Measurements from ENCODE around the gene IFFO2.

IFFO2 gene

DNA sequence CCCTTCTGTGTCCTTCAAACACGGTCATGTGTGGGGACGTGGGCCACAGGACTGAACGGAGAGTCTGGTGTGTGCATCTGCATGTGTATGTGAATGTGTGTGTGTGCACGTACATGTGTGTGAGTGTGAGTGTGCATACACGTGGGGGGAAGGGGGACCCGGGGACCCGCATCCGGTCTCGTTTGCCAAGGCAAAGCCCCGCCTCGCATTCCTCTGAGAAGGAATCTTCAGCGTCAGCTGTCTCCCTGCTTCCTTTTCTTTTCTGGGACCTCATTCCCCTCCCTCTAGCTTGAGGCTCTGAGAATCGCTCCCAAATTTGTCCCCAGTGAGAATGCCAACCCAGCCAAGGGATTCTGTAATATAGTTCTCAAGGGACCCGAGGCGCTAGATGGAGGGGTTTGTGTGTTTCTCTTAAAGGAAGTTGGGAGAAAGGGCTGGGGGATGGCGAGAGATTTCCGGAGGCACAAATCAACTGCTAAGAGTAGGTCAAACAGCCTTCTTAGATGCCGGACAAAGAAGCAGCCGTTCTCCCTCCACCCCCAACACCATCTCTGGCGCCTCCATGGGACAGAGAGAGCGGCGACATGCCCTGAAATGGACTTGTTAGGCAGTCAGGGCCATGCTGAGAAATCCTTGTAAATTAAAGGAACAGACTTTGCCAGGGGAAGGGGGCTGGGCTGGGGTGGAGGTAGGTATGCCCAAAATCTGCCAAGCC, 6.6 kb downstream of the IFFO2 start:
- no peak for DNase-seq

DNA sequence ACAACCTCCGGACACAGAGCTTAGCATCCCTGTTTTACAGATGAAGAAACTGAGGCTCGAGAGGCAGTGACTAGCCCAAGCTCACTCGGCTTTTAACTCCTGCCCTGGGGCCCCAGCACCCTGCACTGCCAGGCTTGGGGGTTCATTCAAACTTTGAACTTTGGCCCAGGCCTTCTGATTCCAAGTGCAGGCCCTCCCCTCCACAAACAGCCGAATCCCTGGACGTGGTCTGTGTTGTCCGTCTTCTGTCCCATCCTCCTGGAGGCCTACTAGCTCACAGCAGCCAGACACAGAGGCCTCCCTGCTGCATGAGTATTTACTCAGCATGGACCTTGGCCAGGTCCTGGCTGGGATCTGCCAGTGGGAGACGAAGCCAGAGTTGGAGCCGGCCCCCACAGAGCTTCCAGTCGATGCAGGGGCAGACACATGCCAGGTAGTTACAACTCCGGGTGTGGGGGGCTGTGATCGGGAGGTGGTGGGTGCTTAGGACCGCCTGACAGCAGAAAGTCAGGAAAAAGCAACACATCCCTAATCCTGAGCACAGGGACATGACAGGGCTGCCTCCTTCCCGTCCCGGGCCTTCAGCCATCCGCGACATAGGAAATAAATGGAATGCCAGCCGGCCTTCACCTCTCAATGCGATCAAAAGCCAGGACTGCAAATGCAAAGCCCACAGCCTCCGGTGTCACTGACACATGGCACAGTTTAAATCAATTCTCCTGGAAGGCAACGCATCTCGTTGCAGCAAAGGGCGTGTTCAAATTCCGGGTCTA, 7.4 kb downstream of the IFFO2 start:
- DNase-seq, result no peak

DNA sequence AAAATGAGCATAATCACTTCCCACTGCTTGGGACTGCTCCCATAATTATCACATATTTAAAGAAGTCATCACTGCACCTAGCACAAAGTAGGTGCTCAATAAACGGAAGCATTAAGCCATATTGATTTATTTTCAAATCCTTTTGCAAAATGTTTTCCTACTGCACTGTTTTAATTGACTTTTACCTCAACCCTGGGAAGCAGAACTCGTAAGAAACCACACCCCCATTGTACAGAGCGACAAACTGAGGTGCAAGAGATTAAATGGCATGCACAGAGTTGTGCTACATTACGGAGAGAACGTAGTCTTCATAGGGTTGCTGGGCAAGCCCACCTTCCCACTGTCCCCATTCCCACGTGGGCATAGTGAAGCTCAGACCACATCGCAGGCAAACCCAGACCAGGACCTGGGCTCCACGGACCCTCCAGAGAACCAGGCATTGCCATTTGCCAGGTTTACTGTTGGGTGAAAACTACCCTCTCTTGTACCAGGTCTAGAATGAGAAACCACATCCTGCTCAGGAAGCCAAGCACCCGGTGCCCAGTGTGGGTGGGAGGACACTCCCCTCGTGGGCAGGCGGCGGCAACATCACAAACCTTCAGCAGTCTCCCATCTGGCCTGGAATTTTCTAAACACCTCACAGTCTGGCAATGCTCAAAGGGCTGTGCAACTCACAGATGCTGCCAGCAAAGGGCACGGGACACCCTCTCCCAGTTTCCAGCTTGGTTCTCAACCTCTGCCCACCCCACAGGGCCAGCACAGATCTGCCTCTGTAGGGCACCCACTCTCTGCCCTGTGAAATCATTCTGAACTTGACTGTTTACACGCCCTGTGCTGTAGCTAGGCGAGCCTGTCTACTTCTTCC, 8.2 kb downstream of the IFFO2 start:
- peak in 3 of 4 experiments; percentile 17 to 51 (median 20) for DNase-seq

DNA sequence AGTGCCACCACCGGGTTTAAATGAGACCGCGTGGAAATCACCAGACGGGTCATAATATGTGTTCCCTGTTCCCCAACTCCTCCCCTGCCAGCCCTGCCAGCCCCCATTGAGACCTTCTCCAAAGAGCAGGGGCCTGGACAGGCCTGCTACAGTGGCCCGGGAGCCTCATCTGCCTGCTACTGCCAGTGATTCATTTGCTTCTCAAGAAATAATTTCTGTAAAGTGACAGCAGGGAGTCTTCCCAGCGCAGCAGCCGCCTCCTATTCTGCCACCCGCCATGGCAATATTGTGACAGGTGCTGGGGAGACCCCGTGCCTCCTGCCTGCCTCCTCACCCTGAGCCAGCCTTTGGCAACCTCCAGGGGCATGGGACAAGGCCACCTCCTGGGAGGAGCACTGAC, 8.9 kb downstream of the IFFO2 start:
- no peak for DNase-seq

DNA sequence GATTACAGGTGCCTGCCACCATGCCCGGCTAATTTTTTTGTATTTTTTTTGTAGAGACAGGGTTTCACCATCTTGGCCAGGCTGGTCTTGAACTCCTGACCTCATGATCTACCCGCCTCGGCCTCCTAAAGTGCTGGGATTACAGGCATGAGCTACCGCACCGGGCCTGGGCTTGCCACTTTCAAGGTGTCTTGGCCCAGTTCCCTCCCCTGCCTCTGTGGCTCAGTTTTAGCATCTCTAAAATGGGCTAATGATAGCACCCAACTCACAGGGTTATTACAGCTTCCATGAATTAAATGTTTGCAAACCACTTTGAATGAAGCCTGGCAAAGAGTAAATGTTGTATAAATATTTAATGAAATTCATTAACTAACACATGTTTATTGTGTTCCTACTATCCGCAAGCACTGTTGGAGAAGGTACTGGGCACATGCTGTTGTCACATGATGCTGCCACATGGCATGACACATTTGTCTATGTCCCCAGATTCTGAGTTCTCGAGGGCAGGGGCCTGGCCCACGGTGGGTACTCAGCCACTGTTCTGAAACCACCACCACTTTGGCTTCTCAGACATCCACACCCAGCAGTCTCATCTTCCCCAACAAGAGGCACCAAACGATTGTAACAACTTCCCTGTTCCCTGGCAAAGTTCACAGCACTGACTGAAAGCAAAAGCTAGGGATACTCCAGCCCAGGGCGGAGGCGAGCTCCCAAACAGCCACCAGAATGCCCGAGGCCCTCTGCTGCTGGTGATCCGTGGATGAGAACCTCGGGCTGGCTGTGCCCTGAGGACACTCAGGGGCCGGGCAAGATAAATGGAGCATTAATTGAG, 9.7 kb downstream of the IFFO2 start:
- DNase-seq, result no peak

DNA sequence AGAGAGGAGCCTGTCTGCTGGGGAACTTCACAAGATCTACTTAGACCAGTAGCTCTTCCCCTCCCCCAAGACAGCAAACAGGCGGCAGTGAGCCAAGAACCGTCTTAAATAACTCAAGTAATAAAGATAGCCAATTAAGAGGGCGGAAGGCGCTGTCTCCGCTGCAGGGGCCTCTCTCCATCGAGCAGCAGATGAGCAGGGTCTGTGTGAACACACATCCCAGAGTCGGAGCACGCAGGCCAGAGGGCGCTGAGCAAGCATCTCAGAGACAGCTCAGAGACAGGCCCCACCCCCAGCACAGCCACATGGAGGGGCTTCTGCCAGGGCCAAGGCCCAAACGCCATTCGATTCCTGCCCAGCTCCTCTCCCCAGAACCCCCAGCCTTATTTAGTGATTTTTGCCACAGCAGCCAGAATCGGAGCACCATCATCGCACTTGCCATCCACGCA, 11.1 kb downstream of the IFFO2 start:
- no peak for DNase-seq

DNA sequence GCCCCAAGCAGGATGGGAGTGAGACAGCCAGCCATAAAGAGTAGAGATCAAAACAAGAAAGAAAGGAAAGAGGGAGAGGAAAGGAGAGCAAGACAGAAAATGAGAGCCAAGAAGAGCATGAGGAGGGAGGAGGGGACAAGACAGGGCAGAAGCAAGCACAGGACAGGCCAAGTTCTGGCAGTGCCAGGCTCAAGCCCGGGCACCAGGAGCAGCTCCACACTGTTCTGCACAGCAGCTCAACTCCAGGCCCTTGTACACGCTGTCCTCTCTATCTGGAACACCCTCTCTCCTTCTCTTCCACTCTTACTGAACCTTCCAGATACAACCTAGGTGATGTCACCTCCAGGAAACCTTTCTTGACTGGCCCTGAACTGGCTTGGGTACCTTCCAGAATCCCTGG, 11.7 kb downstream of the IFFO2 start:
- no peak for DNase-seq

DNA sequence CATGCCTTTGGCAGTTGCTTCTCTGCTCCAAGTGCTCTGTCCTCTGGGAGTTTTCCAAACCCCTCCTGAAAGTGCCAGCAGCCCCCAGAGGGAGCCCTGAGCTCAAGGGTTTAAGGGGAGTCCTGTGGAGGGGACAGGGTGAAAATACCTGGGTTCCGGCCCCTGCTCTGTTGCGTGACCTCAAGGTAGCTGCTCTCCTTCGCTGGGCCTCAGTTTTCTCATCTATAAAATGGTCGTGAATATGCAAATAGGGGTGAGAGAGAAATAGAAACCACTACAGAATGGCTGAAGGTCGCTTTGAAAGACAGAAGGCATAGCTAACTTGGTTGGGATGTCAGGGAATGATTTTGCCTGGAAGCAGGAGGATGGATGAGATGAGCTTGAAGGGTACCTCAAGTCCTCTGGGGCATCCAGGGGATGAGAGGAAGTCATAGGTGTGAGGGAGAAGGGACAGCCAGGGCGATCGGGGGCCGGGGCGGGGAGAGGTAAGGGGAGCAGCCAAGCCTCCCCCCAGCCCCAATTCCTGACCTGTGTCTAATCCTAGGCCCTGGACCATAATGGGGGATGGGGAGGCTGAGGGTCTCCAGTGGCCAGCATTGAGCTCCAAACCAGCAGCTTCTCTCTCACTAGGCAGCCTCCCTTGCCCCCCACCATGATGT, 12.4 kb downstream of the IFFO2 start:
- no peak for DNase-seq

DNA sequence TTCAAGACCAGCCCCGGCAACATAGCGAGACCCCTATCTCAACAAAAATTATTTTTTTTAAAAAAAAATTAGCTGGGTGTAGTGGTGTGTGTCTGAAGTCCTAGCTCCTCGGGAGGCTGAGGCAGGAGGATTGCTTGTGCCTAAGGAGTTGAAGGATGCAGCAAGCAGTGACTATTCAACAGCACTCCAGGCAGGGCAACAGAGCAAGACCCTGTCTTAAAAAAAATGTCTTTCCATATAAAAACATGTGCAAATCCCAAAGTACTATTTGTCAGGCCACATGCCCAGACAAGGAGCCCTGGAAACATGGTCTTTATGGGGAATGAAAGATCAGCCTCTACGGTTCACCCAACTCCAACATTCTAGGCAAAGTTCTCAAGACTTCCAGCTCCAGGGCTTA, 13.3 kb downstream of the IFFO2 start:
- DNase-seq, result no peak

DNA sequence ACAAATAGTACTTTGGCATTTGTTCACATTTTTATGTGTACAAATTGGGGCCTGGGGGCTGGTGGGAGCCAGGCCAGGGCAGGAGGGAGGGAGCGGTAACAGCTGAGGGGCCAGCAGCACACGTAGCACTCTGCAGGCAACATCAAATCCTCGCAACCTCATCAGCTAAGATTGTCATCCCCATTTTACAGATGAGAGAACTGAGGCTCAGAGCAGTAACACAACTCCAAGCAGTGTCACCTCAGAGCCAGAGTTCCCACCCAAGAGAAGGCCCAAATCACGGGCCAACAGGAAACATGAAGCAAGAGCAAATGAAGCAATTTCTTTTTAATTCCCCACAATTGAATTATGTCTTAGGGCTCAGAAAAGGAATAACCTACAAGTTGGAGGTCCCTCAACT, 14.1 kb downstream of the IFFO2 start:
- DNase-seq, result no peak

DNA sequence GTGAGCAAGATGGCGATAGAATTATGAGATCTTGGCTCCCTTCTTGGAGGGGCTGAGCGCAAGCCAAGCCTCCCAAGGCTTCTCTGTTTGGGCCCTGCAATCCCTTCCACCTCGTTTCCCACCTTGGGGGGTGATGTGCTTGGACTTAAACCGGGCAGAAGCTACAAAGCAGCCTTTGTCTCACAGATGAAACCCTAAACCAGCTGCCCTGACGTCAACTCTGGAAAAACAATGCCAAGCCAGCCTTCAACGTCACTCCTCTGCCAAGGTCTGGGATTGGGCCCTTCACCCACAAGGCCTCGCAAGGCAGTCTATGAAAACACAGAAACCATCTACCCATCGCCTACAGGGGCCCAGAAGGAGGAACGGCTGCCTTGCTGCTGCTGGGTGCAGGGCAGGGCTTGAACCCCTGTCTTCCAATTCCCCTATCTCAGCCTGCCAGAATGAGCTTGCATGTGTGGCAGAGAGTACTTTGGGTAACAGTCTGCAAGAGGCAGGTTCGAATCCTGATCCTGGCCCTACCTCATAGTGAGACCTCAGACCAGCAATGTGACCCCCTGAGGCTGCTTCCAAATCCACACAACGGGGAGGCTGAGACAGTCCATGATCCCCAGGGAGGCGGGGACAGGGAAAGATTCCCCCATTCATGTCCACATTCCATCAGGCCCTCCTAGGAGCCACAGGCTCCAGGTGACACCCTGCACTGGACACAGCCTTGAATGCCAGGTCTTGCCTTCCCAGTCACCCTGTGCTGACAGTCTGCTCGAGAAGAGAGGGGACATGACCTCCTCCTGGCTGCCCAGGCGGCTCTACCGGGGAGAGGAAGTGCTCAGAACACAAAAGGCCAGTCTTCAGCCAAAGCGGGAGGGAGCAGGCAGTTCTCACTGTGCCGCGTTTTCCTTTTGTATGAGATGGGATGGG, 15.0 kb downstream of the IFFO2 start:
- no peak for DNase-seq

DNA sequence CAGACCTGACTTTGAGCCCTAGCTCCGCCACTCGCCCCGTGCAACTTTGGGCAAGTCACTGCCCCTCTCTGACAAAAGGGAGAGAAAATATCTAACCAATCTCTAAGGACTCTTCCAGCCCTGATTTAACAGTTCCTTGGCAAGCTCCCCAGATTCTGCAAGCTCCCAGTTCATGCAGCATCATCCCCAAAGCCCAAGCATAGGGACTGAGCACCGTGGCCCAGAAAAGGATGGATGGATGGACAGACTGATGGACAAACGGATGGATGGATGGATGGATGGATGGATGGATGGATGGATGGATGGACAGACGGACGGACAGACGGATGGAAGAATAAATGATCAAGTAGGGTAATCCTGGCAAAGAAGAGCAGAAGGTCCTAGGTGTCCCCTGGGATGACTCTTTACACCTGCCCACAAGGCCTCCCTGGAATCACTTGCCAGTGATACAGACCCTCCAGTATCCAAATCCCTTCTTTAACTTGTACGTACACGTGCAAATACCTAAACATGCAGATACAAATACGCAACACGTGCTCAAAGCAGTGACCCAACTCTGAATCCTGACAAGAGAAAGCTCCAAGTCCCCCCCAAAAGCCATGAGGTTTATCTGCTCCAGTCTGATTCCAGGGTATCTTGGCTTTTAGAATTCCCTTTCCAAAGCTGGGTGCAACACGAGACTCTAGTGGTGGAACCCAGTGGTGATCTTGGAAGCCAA, 16.0 kb downstream of the IFFO2 start:
- DNase-seq, result no peak

DNA sequence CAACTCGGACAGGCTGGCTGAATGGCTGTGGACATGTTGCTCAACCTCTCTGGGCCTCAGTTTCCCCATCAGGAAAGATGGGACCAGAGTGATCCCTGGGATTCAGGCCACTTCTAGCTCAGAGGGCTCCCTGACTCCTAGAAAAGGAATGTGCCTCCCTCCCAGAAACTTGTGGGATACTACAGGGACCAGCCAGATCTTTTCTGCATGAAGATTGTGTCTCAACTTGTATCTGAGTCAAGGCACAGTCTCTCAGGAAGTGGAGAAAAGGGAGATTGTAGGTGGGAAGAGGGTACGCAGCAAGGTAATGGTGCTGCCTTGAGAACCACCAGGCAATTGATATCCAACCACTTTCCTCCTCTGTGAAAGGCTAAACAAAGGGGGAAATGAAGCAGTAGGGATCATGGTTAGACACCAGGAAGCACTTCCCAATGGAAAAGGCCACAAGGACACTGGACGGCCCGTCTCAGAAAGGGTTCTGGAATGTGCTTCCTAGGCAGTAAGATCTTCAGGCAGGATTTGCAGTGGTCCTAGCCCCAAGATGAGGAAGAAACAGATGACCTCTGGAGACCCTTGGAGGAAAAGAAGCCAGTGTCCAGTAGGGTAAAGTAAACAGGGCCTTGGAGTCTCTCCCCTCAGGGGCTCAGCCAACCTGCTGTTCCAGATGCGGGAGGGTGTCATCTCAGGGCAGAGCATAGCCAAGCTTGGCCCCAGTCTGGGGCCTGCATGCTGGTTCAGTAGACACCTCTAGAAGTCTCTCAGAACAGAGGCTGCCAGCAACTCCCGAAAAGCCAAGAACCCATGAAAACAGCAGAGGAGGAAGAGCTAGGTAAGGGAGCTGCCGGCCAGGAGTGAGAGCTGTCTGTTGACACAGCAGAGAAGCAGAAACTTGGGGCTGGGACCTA, 16.8 kb downstream of the IFFO2 start:
- no peak for DNase-seq

DNA sequence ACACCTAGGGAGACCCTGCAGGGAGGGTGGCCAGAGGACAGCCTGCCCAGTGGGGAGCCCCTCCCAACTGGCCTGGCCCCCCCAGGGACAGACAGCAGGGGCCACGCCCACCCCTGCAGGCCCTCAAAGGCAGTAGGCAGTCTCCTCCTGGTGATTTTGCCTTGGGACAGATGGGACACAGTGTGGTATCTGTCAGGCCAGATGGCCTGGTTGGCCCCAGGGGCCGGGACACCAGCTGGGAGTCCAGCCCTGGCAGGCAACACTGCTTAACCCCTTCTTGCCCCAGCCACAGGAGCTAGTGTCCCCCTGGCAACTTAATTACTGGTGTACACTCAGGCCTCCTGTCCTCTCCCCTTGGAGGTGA, 17.8 kb downstream of the IFFO2 start:
- DNase-seq, result no peak

DNA sequence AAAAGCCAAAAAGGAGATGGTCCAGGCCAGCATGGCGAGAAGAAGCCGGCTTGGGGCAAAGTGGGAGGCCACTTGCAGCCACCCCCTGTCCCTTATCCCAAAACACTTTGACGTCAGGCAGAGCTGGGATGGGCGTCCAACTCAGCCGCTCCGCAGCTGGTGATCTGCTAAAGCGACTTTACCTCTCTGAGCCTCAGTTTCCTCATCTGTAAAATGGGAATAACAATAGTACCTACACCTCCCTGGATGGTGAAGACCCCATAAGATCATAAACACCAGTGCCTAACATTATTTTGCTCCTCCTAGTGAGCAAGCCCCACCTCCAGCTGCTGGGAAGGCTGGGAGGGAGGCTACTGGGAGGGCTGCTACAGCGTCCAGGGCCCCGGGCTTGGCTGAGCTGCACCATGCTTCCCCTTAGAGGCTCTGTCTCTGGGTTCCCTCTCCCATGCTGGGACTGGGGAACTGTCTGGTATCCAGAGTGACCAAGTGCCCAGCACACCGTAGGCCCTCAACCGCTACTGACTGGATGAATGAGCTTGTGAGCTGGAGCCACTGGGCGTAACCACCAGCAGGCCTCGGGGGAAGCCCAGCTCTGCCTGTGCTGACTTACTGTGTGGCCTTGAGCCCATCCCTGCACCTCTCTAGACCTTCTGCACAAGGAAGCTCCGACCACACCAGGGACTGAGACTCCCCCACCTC, 18.3 kb downstream of the IFFO2 start:
- DNase-seq, result no peak

DNA sequence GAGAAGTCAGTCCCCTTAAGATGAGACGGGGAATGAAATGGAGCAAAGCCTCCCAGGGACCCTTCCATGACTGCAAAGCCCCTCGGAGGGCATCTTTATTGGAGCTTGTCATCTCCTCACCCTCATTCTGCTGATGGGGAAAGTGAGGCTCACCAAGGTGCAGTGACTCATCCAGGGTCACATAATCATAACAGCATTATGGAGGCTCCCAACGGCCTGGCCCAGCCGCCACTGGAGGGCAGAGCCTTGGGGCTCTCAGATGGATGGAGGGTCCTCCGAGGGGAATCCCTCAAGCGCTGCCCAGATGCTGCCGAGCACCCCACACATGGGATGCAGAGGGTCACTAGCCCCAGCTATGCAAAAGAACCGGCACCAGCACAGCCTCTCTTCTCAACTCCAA, 18.9 kb downstream of the IFFO2 start:
- DNase-seq, result no peak

DNA sequence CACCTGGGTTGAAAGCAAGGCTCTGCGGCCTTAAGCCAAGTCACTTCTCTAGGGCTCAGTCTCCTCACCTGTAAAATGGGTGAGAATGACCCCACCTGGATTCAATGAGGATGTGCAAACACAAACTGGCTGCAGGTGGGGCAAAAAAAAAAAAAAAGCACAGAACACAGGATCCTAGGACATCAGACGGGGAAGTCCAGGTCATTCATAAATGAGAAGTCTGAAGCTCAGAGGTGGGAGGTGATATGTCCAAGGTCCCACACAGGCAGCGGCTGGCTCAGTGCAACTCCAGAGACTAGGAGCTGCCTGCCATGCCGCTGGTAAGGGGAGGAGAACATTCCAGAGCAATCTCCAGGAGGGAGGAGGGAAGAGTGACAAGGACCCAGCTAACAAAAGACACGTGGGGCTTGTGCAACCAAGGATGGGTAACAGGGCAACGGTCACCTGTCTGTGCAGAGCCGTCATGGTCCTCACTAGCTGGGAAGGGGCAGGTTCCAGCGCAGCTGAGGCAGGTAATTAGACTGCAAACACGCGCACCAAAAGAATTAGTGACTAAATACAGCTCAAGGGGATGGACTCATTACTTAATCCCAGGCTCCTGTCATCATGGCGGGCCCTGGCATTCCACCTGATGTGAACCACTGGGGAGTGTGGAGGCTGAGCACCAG, 19.5 kb downstream of the IFFO2 start:
- DNase-seq, result no peak

DNA sequence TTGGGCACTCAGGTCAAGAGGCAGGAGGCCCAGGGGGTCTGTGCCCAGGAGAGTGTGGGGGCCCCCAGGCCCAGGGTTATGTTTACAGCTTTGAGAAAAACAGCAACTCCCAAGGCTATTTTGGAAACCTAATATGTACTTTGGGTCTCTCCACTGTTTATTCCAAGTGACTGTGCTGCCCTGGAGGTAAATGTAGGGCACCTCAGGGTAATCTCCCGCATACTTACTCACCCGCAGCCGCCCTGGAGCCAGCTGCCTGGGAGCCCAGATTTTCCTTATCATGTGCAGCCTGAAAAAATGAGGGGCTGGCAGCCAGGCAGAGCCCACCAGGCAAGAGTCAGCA, 20.0 kb downstream of the IFFO2 start:
- no peak for DNase-seq

Measured in activated CD4-positive, CD25-positive, alpha-beta regulatory T cell (primary cell).